ENCODE data around the gene LIME1.
A peak's percentile ranks its signal among the peaks of the same experiment; 100 is the strongest.
"Not testable (repeated sequence)": the region's sequence is repeated elsewhere in the genome, so short reads cannot be mapped to it uniquely, and the experiment has no call there.

Gene LIME1

DNA sequence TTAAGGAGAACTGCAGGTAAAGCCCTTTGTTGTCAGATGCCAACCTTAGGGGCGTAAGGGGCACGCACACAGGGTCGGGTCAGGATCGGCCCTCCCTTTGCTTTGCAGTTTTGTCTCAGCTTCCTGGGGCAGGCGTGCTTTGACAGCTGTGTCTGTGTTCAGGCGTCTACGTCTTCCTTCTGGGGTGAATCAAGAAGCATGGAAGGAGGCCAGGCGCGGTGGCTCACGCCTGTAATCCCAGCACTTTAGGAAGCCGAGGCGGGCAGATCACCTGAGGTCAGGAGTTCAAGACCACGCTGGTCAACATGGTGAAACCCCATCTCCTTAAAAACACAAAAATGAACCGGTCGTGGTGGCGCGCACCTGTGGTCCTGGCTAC lies 27.3 kb upstream of the LIME1 start:
- Histone ChIP-seq H3K27me3 (ENCODE audit: control insufficient read depth, insufficient read depth, low read length) (no peaks in the 10 kb centered on the region), H3K9ac (no peak overlapping the region), H3K27ac (no peak overlapping the region), H3K4me1 (peaks cover 9% of the 10 kb centered on the region), H3K9me3 (ENCODE audit: control insufficient read depth, low read length) (no peaks in the 10 kb centered on the region), H3K4me3 (ENCODE audit: low read depth, low read length) (peak overlapping the region; percentile 84), H2AFZ (no peak overlapping the region), H3K79me2 (peaks cover 37% of the 10 kb centered on the region), H3K4me2 (ENCODE audit: low read length) (peak overlapping the region; percentile 96), H3K36me3 (ENCODE audit: control insufficient read depth, insufficient read depth, low read length) (no peaks in the 10 kb centered on the region)
- TF ChIP-seq, protein P1, sequence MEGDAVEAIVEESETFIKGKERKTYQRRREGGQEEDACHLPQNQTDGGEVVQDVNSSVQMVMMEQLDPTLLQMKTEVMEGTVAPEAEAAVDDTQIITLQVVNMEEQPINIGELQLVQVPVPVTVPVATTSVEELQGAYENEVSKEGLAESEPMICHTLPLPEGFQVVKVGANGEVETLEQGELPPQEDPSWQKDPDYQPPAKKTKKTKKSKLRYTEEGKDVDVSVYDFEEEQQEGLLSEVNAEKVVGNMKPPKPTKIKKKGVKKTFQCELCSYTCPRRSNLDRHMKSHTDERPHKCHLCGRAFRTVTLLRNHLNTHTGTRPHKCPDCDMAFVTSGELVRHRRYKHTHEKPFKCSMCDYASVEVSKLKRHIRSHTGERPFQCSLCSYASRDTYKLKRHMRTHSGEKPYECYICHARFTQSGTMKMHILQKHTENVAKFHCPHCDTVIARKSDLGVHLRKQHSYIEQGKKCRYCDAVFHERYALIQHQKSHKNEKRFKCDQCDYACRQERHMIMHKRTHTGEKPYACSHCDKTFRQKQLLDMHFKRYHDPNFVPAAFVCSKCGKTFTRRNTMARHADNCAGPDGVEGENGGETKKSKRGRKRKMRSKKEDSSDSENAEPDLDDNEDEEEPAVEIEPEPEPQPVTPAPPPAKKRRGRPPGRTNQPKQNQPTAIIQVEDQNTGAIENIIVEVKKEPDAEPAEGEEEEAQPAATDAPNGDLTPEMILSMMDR (IDR thresholded peaks at IDR 0.05) = no peak

GRCh38 chr20:63711085-63711645 lies 25.3 kb upstream of the LIME1 start:
- Histone ChIP-seq H3K36me3 (ENCODE audit: control insufficient read depth, insufficient read depth, low read length) (no peaks in the 10 kb centered on the region), H3K4me1 (peaks cover 9% of the 10 kb centered on the region), H3K9ac (no peak overlapping the region), H3K27ac (no peak overlapping the region), H3K79me2 (peaks cover 46% of the 10 kb centered on the region), H3K27me3 (ENCODE audit: control insufficient read depth, insufficient read depth, low read length) (no peaks in the 10 kb centered on the region), H3K4me2 (ENCODE audit: low read length) (no peak overlapping the region), H3K9me3 (ENCODE audit: control insufficient read depth, low read length) (no peaks in the 10 kb centered on the region), H3K4me3 (ENCODE audit: low read depth, low read length) (no peak overlapping the region), H2AFZ (no peak overlapping the region)
- TF ChIP-seq, protein P1 (IDR thresholded peaks at IDR 0.05) = no peak

DNA sequence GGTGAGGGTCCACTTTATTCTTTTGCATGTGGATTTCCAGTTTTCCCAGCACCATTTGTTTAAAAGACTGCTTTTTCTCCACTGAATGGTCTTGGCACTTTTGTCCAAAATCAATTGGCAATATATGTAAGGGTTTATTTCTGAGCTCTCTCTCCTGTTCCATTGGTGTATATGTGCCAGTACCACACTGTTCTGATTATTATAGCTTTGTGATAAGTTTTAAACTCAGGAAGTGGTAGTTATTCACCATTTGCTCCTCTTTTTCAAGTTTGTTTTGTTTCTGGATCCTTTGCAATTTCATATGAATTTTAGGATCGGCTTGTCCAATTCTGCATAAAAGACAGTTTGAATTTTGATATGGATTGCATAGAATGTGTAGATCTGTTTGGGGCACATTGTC lies 24.3 kb upstream of the LIME1 start:
- Histone ChIP-seq H3K4me1 (peaks cover 3% of the 10 kb centered on the region), H3K27me3 (ENCODE audit: control insufficient read depth, insufficient read depth, low read length) (no peaks in the 10 kb centered on the region), H3K27ac (no peak overlapping the region), H3K9me3 (ENCODE audit: control insufficient read depth, low read length) (no peaks in the 10 kb centered on the region), H3K79me2 (peaks cover 39% of the 10 kb centered on the region), H3K9ac (no peak overlapping the region), H3K4me3 (ENCODE audit: low read depth, low read length) (no peak overlapping the region), H2AFZ (no peak overlapping the region), H3K36me3 (ENCODE audit: control insufficient read depth, insufficient read depth, low read length) (no peaks in the 10 kb centered on the region), H3K4me2 (ENCODE audit: low read length) (no peak overlapping the region)
- TF ChIP-seq, protein P1 (IDR thresholded peaks at IDR 0.05) = no peak

GRCh38 chr20:63714858-63715257 lies 21.6 kb upstream of the LIME1 start:
- Histone ChIP-seq H3K4me2 (ENCODE audit: low read length) (no peak overlapping the region), H3K79me2 (peaks cover 48% of the 10 kb centered on the region), H2AFZ (no peak overlapping the region), H3K27ac (no peak overlapping the region), H3K9ac (no peak overlapping the region), H3K9me3 (ENCODE audit: control insufficient read depth, low read length) (no peaks in the 10 kb centered on the region), H3K4me1 (no peaks in the 10 kb centered on the region), H3K27me3 (ENCODE audit: control insufficient read depth, insufficient read depth, low read length) (no peaks in the 10 kb centered on the region), H3K4me3 (ENCODE audit: low read depth, low read length) (no peak overlapping the region), H3K36me3 (ENCODE audit: control insufficient read depth, insufficient read depth, low read length) (no peaks in the 10 kb centered on the region)
- TF ChIP-seq, protein P1 (IDR thresholded peaks at IDR 0.05) = no peak

DNA sequence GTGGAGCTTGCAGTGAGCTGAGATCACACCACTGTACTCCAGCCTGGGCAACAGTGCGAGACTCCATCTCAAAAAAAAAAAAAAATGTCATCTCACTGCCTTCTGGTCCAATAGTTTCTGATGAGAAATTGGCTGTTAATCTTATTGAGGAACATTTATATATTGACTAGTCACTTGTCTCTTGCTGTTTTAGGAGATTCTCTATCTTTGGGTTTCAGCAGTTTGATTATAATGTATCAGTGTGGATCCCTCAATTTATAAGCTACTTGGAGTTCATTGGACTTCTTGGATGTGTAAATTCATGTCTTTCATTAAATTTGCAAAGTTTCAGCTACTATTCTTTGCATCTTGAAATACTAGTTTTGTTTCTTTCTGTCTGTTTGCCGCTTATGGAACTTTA lies 17.5 kb upstream of the LIME1 start:
- no peak overlapping the region for H3K9ac ChIP-seq
- H3K4me3 ChIP-seq (ENCODE audit: low read depth, low read length) = no peak overlapping the region
- peaks cover 48% of the 10 kb centered on the region for H3K79me2 ChIP-seq
- no peak overlapping the region for H3K27ac ChIP-seq
- TF ChIP-seq, protein P1 (IDR thresholded peaks at IDR 0.05) = no peak
- H3K9me3 ChIP-seq (ENCODE audit: control insufficient read depth, low read length) = no peaks in the 10 kb centered on the region
- no peak overlapping the region for H3K4me2 ChIP-seq (ENCODE audit: low read length)
- no peaks in the 10 kb centered on the region for H3K4me1 ChIP-seq
- H2AFZ ChIP-seq = no peak overlapping the region
- H3K27me3 ChIP-seq (ENCODE audit: control insufficient read depth, insufficient read depth, low read length) = no peaks in the 10 kb centered on the region
- no peaks in the 10 kb centered on the region for H3K36me3 ChIP-seq (ENCODE audit: control insufficient read depth, insufficient read depth, low read length)

DNA sequence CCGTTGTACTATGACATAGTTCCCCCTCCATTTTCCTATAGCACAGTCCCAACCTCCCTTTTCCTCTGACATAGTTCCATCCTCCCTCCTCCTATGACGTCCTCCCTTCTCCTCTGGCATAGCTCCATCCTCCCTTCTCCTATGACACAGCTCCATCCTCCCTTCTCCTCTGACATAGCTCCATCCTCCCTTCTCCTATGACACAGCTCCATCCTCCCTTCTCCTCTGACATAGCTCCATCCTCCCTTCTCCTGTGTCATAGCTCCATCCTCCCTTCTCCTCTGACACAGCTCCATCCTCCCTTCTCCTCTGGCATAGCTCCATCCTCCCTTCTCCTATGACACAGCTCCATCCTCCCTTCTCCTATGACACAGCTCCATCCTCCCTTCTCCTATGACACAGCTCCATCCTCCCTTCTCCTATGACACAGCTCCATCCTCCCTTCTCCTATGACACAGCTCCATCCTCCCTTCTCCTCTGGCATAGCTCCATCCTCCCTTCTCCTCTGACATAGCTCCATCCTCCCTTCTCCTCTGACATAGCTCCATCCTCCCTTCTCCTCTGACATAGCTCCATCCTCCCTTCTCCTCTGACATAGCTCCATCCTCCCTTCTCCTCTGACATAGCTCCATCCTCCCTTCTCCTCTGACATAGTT lies 13.4 kb upstream of the LIME1 start:
- not testable (repeated sequence) for H3K27me3 ChIP-seq (ENCODE audit: control insufficient read depth, insufficient read depth, low read length); H2AFZ ChIP-seq; H3K9me3 ChIP-seq (ENCODE audit: control insufficient read depth, low read length); H3K4me2 ChIP-seq (ENCODE audit: low read length); H3K36me3 ChIP-seq (ENCODE audit: control insufficient read depth, insufficient read depth, low read length); H3K27ac ChIP-seq; H3K9ac ChIP-seq; H3K4me3 ChIP-seq (ENCODE audit: low read depth, low read length)
- Histone ChIP-seq H3K79me2 (peaks cover 45% of the 10 kb centered on the region), H3K4me1 (peaks cover 14% of the 10 kb centered on the region)

DNA sequence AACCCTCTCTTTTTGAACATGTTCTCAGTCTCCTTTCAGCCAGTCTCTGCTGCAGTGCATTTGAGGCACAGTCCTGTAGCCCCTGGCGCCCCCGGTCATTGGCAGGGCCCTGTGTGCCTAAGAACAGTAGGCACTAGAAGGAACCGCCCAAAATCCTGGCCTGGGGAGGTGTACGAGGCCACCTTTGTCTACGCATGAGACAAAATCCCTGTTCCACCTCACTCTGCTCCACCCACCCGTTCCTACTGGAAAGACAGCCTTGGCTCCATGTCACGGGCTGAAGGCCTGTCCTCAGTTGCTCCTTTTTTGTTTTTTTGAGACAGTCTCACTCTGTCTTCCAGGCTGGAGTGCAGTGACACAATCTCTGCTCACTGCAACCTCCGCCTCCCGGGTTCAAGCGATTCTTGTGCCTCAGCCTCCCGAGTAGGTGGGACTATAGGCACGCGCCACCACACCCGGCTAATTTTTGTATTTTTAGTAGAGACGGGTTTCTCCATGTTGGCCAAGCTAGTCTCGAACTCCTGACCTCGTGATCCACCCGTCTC lies 6.2 kb upstream of the LIME1 start:
- H3K79me2 ChIP-seq = peaks cover 53% of the 10 kb centered on the region
- H2AFZ ChIP-seq; H3K4me2 ChIP-seq (ENCODE audit: low read length); H3K9ac ChIP-seq; H3K27ac ChIP-seq; H3K9me3 ChIP-seq (ENCODE audit: control insufficient read depth, low read length); H3K36me3 ChIP-seq (ENCODE audit: control insufficient read depth, insufficient read depth, low read length); H3K4me3 ChIP-seq (ENCODE audit: low read depth, low read length); H3K27me3 ChIP-seq (ENCODE audit: control insufficient read depth, insufficient read depth, low read length): not testable (repeated sequence)
- peaks cover 30% of the 10 kb centered on the region for H3K4me1 ChIP-seq

Data from parathyroid adenoma (tissue), 2 donors.